Stomach smooth muscle (tissue), 2 donors: ENCODE measurements around the gene TMEM51.
A peak's percentile ranks its signal among the peaks of the same experiment; 100 is the strongest.

ENCODE experiments used
- H3K27ac ChIP-seq: one replicate; pipeline ENCODE4 v1.7.0; 2013; ENCODE audit warnings: mild to moderate bottlenecking, low read length, inconsistent platforms
- H3K27me3 ChIP-seq, 2 donors: one replicate each; pipeline ENCODE4 v1.7.0; 2013; ENCODE audit warnings: low read length in 2 of 2; ENCODE audit not compliant: insufficient read depth in 2 of 2, control insufficient read depth in 1 of 2
- H3K36me3 ChIP-seq, 2 donors: one replicate each; pipeline ENCODE4 v1.7.0; 2013; ENCODE audit warnings: low read length in 2 of 2; ENCODE audit not compliant: control insufficient read depth in 2 of 2, insufficient read depth in 2 of 2
- H3K4me1 ChIP-seq: one replicate; pipeline ENCODE4 v1.7.0; 2013; ENCODE audit warnings: low read length; ENCODE audit not compliant: control insufficient read depth, insufficient read depth
- H3K4me3 ChIP-seq, 2 donors: one replicate each; pipeline ENCODE4 v1.7.0; 2013; ENCODE audit warnings: low read length in 2 of 2
- H3K9ac ChIP-seq, 2 donors: one replicate each; pipeline ENCODE4 v1.7.0; 2013; ENCODE audit warnings: low read length in 2 of 2, mild to moderate bottlenecking in 1 of 2
- H3K9me3 ChIP-seq, 2 donors: one replicate each; pipeline ENCODE4 v1.7.0; 2013; ENCODE audit warnings: low read length in 2 of 2; ENCODE audit not compliant: control insufficient read depth in 2 of 2
- donor health status: healthy.
- donor health status: Pancreatic carcinoma.

TMEM51 gene

GRCh38 chr1:15153184-15153841 is at the start of gene TMEM51:
Gene TMEM51 (plus strand): TSS chr1:15153747. CDS start chr1:15215088, 61,341 bp downstream.
- Histone ChIP-seq H3K9ac (peak within 1 kb of the TSS; percentile 91 to 97), H3K27me3 (no peaks in the 10 kb centered on the region), H3K9me3 (no peaks in the 10 kb centered on the region), H3K27ac (peak within 1 kb of the TSS; percentile 97), H3K36me3 (no peaks in the 10 kb centered on the region), H3K4me3 (peak within 1 kb of the TSS; percentile 83 to 94), H3K4me1 (peaks cover 59% of the 10 kb centered on the region)

- Histone ChIP-seq H3K27ac (no peak overlapping the region), H3K9ac (no peak overlapping the region), H3K27me3 (peaks cover 26 to 28% of the 10 kb centered on the region in 2 donors), H3K4me3 (no peak overlapping the region), H3K36me3 (no peaks in the 10 kb centered on the region), H3K9me3 (peaks cover 3 to 11% of the 10 kb centered on the region in 2 donors), H3K4me1 (no peaks in the 10 kb centered on the region)
These were observed 49.6 kb upstream of the TMEM51 start for GRCh38 chr1:15103906-15104305.

- H3K36me3 ChIP-seq, result no peaks in the 10 kb centered on the region
- H3K9me3 ChIP-seq, result peaks cover 3 to 11% of the 10 kb centered on the region in 2 donors
- no peak overlapping the region for H3K9ac ChIP-seq
- no peak overlapping the region for H3K4me3 ChIP-seq
- no peaks in the 10 kb centered on the region for H3K4me1 ChIP-seq
- H3K27ac ChIP-seq, result no peak overlapping the region
- peaks cover 20 to 25% of the 10 kb centered on the region in 2 donors for H3K27me3 ChIP-seq
These were observed 48.8 kb upstream of the TMEM51 start for GRCh38 chr1:15104768-15105167.

- Histone ChIP-seq H3K36me3 (no peaks in the 10 kb centered on the region), H3K4me1 (no peaks in the 10 kb centered on the region), H3K4me3 (no peak overlapping the region), H3K27ac (no peak overlapping the region), H3K27me3 (peaks cover 10 to 11% of the 10 kb centered on the region in 2 donors), H3K9ac (no peak overlapping the region), H3K9me3 (peaks cover 3 to 11% of the 10 kb centered on the region in 2 donors)
These were observed 46.9 kb upstream of the TMEM51 start for GRCh38 chr1:15106608-15107007.

- Histone ChIP-seq H3K27me3 (peaks cover 8 to 10% of the 10 kb centered on the region in 2 donors), H3K36me3 (no peaks in the 10 kb centered on the region), H3K4me1 (no peaks in the 10 kb centered on the region), H3K4me3 (no peak overlapping the region), H3K9ac (no peak overlapping the region), H3K27ac (no peak overlapping the region), H3K9me3 (peaks cover 3 to 11% of the 10 kb centered on the region in 2 donors)
These were observed 46.4 kb upstream of the TMEM51 start for GRCh38 chr1:15107058-15107687.

GRCh38 chr1:15107911-15108310 is 45.6 kb upstream of the TMEM51 start:
- Histone ChIP-seq H3K9me3 (peaks cover 3 to 11% of the 10 kb centered on the region in 2 donors), H3K27me3 (peaks cover 7 to 8% of the 10 kb centered on the region in 2 donors), H3K36me3 (no peaks in the 10 kb centered on the region), H3K9ac (no peak overlapping the region), H3K27ac (no peak overlapping the region), H3K4me1 (no peaks in the 10 kb centered on the region), H3K4me3 (no peak overlapping the region)

GRCh38 chr1:15110128-15110866 is 43.2 kb upstream of the TMEM51 start:
- Histone ChIP-seq H3K4me3 (no peak overlapping the region), H3K27me3 (peaks cover 7 to 8% of the 10 kb centered on the region in 2 donors), H3K36me3 (no peaks in the 10 kb centered on the region), H3K9ac (no peak overlapping the region), H3K27ac (no peak overlapping the region), H3K9me3 (no peaks in the 10 kb centered on the region), H3K4me1 (no peaks in the 10 kb centered on the region)

GRCh38 chr1:15110867-15111230 is 42.7 kb upstream of the TMEM51 start:
- H3K27me3 ChIP-seq, result peaks cover 5 to 7% of the 10 kb centered on the region in 2 donors
- H3K4me1 ChIP-seq, result no peaks in the 10 kb centered on the region
- no peak overlapping the region for H3K9ac ChIP-seq
- H3K36me3 ChIP-seq, result no peaks in the 10 kb centered on the region
- H3K9me3 ChIP-seq, result no peaks in the 10 kb centered on the region
- no peak overlapping the region for H3K4me3 ChIP-seq
- no peak overlapping the region for H3K27ac ChIP-seq

- Histone ChIP-seq H3K4me1 (no peaks in the 10 kb centered on the region), H3K27me3 (no peaks in the 10 kb centered on the region), H3K4me3 (no peak overlapping the region), H3K9ac (no peak overlapping the region), H3K27ac (no peak overlapping the region), H3K9me3 (no peaks in the 10 kb centered on the region), H3K36me3 (no peaks in the 10 kb centered on the region)
These were observed 40.4 kb upstream of the TMEM51 start for GRCh38 chr1:15113146-15113545.

- Histone ChIP-seq H3K4me1 (no peaks in the 10 kb centered on the region), H3K9ac (no peak overlapping the region), H3K9me3 (no peaks in the 10 kb centered on the region), H3K36me3 (no peaks in the 10 kb centered on the region), H3K4me3 (no peak overlapping the region), H3K27ac (no peak overlapping the region), H3K27me3 (no peaks in the 10 kb centered on the region)
These were observed 38.7 kb upstream of the TMEM51 start for GRCh38 chr1:15114884-15115283.
